GM23338 (cell line): ENCODE results near the gene SPG7. TPM values are rescaled to one million over a fixed set of nuclear protein-coding genes. Genes with fewer than 3 reads are reported as not detected.

Experiments
- ATAC-seq: fragments of 200-7000 bp; cut with Tn5 transposase; 3 replicates; pipeline ENCODE4 v1.9.1; 2020
- DNase-seq: peaks from one replicate; pipeline ENCODE4 v3.0.0-alpha.2; 2015; ENCODE audit warnings: low spot score
- H2AFZ ChIP-seq: fragments of 200-600 bp; sonication (generic); 2 replicates; pipeline ENCODE4 v1.8.0; 2016; ENCODE audit warnings: antibody characterized with exemption, mild to moderate bottlenecking, moderate library complexity
- H3F3A ChIP-seq: fragments of 200-600 bp; sonication (generic); replicated peaks from 2 replicates; pipeline ENCODE4 v1.8.0; 2017; ENCODE audit warnings: antibody characterized with exemption, mixed run types, low read depth
- H3K27ac ChIP-seq: fragments of 200-600 bp; sonication (generic); 2 replicates; pipeline ENCODE4 v1.6.1; 2016; ENCODE audit warnings: low read depth
- H3K27me3 ChIP-seq: fragments of 200-600 bp; sonication (generic); 2 replicates; pipeline ENCODE4 v1.8.0; 2016; ENCODE audit warnings: mild to moderate bottlenecking, mixed run types, moderate library complexity; ENCODE audit not compliant: insufficient read depth
- H3K36me3 ChIP-seq: fragments of 200-600 bp; sonication (generic); 2 replicates; pipeline ENCODE4 v1.8.0; 2016; ENCODE audit warnings: mild to moderate bottlenecking; ENCODE audit not compliant: insufficient read depth
- H3K4me1 ChIP-seq: fragments of 200-600 bp; sonication (generic); 2 replicates; pipeline ENCODE4 v1.8.0; 2016; ENCODE audit warnings: mild to moderate bottlenecking, moderate library complexity; ENCODE audit not compliant: insufficient read depth
- H3K4me2 ChIP-seq: fragments of 200-600 bp; sonication (generic); 2 replicates; pipeline ENCODE4 v1.7.1; 2017; ENCODE audit warnings: mixed run types
- H3K4me3 ChIP-seq: fragments of 200-600 bp; sonication (generic); 2 replicates; pipeline ENCODE4 v1.6.1; 2016; ENCODE audit warnings: mixed run types
- H3K79me2 ChIP-seq: fragments of 200-600 bp; sonication (generic); replicated peaks from 2 replicates; pipeline ENCODE4 v1.8.0; 2017; ENCODE audit warnings: mild to moderate bottlenecking; ENCODE audit not compliant: insufficient read depth
- H3K9me2 ChIP-seq: fragments of 200-600 bp; sonication (generic); 2 replicates; pipeline ENCODE4 v1.8.0; 2017; ENCODE audit not compliant: insufficient read depth
- H4K20me1 ChIP-seq: fragments of 200-600 bp; sonication (generic); replicated peaks from 2 replicates; pipeline ENCODE4 v1.8.0; 2017; ENCODE audit warnings: mild to moderate bottlenecking; ENCODE audit not compliant: insufficient read depth
- H3K27ac Mint-ChIP-seq: 2 replicates; pipeline ENCODE4 v1.8.0; 2020; ENCODE audit warnings: inconsistent platforms, mild to moderate bottlenecking, moderate library complexity, mixed read lengths
- H3K27me3 Mint-ChIP-seq: 3 replicates; pipeline ENCODE4 v1.8.0; 2022; ENCODE audit warnings: low read depth, mild to moderate bottlenecking, moderate library complexity, mixed read lengths, inconsistent platforms; ENCODE audit not compliant: insufficient read depth, poor library complexity
- H3K36me3 Mint-ChIP-seq: 3 replicates; pipeline ENCODE4 v1.8.0; 2021; ENCODE audit warnings: low read depth, mild to moderate bottlenecking, inconsistent platforms, moderate library complexity, mixed read lengths
- H3K4me1 Mint-ChIP-seq: 3 replicates; pipeline ENCODE4 v1.8.0; 2020; ENCODE audit warnings: mild to moderate bottlenecking, inconsistent platforms, mixed read lengths
- H3K4me3 Mint-ChIP-seq: 3 replicates; pipeline ENCODE4 v1.8.0; 2021; ENCODE audit warnings: moderate library complexity, mild to moderate bottlenecking, inconsistent platforms, mixed read lengths
- H3K9me3 Mint-ChIP-seq: 3 replicates; pipeline ENCODE4 v1.8.0; 2020; ENCODE audit warnings: moderate library complexity, mild to moderate bottlenecking, inconsistent platforms, mixed read lengths
- CREB1 ChIP-seq: fragments of 250-450 bp; sonication (Bioruptor Pico); IDR thresholded peaks from 2 replicates; pipeline ENCODE4 v1.5.0; 2020; ENCODE audit warnings: low read depth, mild to moderate bottlenecking, moderate library complexity
- CTCF ChIP-seq, 2 experiments: fragments of 200-600 bp in 1 of 2; sonication (generic) in 1 of 2; conservative IDR thresholded peaks; 2 replicates each; pipeline versions ENCODE4 v1.5.1 to v1.6.1; 2016 to 2017; ENCODE audit warnings: antibody characterized with exemption in 2 of 2, low read depth in 2 of 2, mild to moderate bottlenecking in 2 of 2, moderate library complexity in 1 of 2
- ETS1 ChIP-seq: IDR thresholded peaks from 2 replicates; pipeline ENCODE4 v1.6.1; 2016; ENCODE audit warnings: antibody characterized with exemption
- EZH2 ChIP-seq: fragments of 200-600 bp; sonication (generic); IDR thresholded peaks from one replicate; pipeline ENCODE4 v1.8.0; 2017; ENCODE audit warnings: antibody characterized with exemption, mild to moderate bottlenecking, low read depth; ENCODE audit not compliant: unreplicated experiment
- EZH2phosphoT487 ChIP-seq: fragments of 200-600 bp; sonication (generic); IDR thresholded peaks from one replicate; pipeline ENCODE4 v1.8.1; 2018; ENCODE audit warnings: antibody characterized with exemption; ENCODE audit not compliant: unreplicated experiment
- JUNB ChIP-seq: IDR thresholded peaks from one replicate; pipeline ENCODE4 v1.6.1; 2016; ENCODE audit warnings: antibody characterized with exemption; ENCODE audit not compliant: unreplicated experiment
- NANOG ChIP-seq: IDR thresholded peaks from 2 replicates; pipeline ENCODE4 v1.6.1; 2016; ENCODE audit warnings: antibody characterized with exemption, borderline replicate concordance
- POLR2AphosphoS5 ChIP-seq: IDR thresholded peaks from 2 replicates; pipeline ENCODE4 v1.6.1; 2016; ENCODE audit warnings: antibody characterized with exemption, low read depth
- STAT1 ChIP-seq: IDR thresholded peaks from one replicate; pipeline ENCODE4 v1.6.1; 2016; ENCODE audit warnings: antibody characterized with exemption; ENCODE audit not compliant: unreplicated experiment
- ZNF331 ChIP-seq: fragments of 250-450 bp; sonication (Bioruptor Pico); IDR thresholded peaks from 2 replicates; pipeline ENCODE4 v1.5.0; 2020; ENCODE audit warnings: low read depth, mild to moderate bottlenecking, moderate library complexity
- polyA plus RNA-seq: library from polyadenylated mRNA; unstranded; fragments of >200 nt; fragmentation: Nextera tagmentation; extraction: Ambion mirVana; gene quantifications from 2 replicates; pipeline ENCODE4 v1.2.1, GENCODE V29; 2016
- total RNA-seq: library from RNA; depleted of rRNA; stranded (reverse); fragments of >200 nt; shearing (Covaris generic); gene quantifications from 2 replicates; pipeline ENCODE4 v1.2.3, GENCODE V29; 2014
- TF ChIP-seq, protein P1 (sequence below): fragments of 250-450 bp; sonication (Bioruptor Pico); IDR thresholded peaks from 2 replicates; pipeline ENCODE4 v1.5.0; 2020; ENCODE audit warnings: mild to moderate bottlenecking, moderate library complexity

SPG7 gene
- total and polyA plus RNA-seq, 2 experiments from 2014 or later: 77.1 to 267 TPM

DNA sequence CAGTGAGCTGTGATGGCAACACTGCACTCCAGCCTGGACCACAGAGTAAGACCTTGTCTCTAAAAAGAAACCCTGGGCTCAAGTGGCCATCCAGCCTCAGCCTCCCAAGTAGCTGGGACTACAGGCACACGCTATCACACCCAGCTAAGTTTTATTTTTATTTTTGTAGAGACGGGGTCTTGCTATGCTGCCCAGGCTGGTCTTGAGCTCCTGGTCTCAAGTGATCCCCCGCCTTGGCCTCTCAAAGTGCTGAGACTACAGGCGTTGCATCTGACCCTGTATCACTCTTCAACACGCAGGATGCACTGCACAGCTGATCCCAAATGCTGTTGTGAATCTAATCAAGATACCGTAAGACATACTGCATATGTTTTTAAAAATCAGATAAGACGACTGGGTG, 40.8 kb upstream of the SPG7 start:
- Mint-ChIP-seq H3K27ac (no peak overlapping the region), H3K4me3 (no peak overlapping the region), H3K27me3 (peaks cover 18% of the 10 kb centered on the region), H3K36me3 (peaks cover 47% of the 10 kb centered on the region), H3K4me1 (peaks cover 34% of the 10 kb centered on the region), H3K9me3 (peaks cover 14% of the 10 kb centered on the region; the same call in 2 of the 3 replicates)
- Histone ChIP-seq H3K27me3 (no peaks in the 10 kb centered on the region), H3K4me2 (no peak overlapping the region), H3K4me1 (peaks cover 35% of the 10 kb centered on the region), H3K27ac (peak overlapping the region; percentile 66), H4K20me1 (peaks cover 84% of the 10 kb centered on the region), H3F3A (0 out of 2 replicates have a peak, but pooled peaks cover 3% of the 10 kb centered on the region), H3K36me3 (0 out of 2 replicates have a peak, but pooled peaks cover 4% of the 10 kb centered on the region), H3K79me2 (peaks cover 100% of the 10 kb centered on the region), H2AFZ (no peak overlapping the region), H3K4me3 (no peak overlapping the region), H3K9me2 (no peaks in the 10 kb centered on the region)
- ATAC-seq (no peak), DNase-seq (no peak)
- TF ChIP-seq ETS1: no peak
- no peak for TF ChIP-seq POLR2AphosphoS5
- TF ChIP-seq CTCF (conservative IDR thresholded peaks at IDR 0.05; ENCODE audit: low read depth in 2 of 2): no peak
- no peak for TF ChIP-seq ZNF331
- no peak for TF ChIP-seq EZH2
- no peak for TF ChIP-seq CREB1 (CRISPR knock-in tag)

- 0 out of 2 replicates have a peak, but pooled peaks cover 4% of the 10 kb centered on the region for H3K36me3 ChIP-seq
- H2AFZ ChIP-seq: no peak overlapping the region
- peaks cover 100% of the 10 kb centered on the region for H3K79me2 ChIP-seq
- H3K4me2 ChIP-seq: no peak overlapping the region
- H3K27me3 ChIP-seq: no peaks in the 10 kb centered on the region
- H3K27ac Mint-ChIP-seq: no peak overlapping the region
- no peak overlapping the region for H3K4me3 Mint-ChIP-seq
- H3K36me3 Mint-ChIP-seq: peaks cover 8% of the 10 kb centered on the region
- peaks cover 8% of the 10 kb centered on the region for H3K27me3 Mint-ChIP-seq
- H3K9me3 Mint-ChIP-seq: no peaks in the 10 kb centered on the region; the same call in 2 of the 3 replicates
- DNase-seq: no peak
- H3K4me3 ChIP-seq: no peak overlapping the region
- TF ChIP-seq EZH2: no peak
- TF ChIP-seq POLR2AphosphoS5: no peak
- no peak for TF ChIP-seq ETS1
- TF ChIP-seq, protein P1, sequence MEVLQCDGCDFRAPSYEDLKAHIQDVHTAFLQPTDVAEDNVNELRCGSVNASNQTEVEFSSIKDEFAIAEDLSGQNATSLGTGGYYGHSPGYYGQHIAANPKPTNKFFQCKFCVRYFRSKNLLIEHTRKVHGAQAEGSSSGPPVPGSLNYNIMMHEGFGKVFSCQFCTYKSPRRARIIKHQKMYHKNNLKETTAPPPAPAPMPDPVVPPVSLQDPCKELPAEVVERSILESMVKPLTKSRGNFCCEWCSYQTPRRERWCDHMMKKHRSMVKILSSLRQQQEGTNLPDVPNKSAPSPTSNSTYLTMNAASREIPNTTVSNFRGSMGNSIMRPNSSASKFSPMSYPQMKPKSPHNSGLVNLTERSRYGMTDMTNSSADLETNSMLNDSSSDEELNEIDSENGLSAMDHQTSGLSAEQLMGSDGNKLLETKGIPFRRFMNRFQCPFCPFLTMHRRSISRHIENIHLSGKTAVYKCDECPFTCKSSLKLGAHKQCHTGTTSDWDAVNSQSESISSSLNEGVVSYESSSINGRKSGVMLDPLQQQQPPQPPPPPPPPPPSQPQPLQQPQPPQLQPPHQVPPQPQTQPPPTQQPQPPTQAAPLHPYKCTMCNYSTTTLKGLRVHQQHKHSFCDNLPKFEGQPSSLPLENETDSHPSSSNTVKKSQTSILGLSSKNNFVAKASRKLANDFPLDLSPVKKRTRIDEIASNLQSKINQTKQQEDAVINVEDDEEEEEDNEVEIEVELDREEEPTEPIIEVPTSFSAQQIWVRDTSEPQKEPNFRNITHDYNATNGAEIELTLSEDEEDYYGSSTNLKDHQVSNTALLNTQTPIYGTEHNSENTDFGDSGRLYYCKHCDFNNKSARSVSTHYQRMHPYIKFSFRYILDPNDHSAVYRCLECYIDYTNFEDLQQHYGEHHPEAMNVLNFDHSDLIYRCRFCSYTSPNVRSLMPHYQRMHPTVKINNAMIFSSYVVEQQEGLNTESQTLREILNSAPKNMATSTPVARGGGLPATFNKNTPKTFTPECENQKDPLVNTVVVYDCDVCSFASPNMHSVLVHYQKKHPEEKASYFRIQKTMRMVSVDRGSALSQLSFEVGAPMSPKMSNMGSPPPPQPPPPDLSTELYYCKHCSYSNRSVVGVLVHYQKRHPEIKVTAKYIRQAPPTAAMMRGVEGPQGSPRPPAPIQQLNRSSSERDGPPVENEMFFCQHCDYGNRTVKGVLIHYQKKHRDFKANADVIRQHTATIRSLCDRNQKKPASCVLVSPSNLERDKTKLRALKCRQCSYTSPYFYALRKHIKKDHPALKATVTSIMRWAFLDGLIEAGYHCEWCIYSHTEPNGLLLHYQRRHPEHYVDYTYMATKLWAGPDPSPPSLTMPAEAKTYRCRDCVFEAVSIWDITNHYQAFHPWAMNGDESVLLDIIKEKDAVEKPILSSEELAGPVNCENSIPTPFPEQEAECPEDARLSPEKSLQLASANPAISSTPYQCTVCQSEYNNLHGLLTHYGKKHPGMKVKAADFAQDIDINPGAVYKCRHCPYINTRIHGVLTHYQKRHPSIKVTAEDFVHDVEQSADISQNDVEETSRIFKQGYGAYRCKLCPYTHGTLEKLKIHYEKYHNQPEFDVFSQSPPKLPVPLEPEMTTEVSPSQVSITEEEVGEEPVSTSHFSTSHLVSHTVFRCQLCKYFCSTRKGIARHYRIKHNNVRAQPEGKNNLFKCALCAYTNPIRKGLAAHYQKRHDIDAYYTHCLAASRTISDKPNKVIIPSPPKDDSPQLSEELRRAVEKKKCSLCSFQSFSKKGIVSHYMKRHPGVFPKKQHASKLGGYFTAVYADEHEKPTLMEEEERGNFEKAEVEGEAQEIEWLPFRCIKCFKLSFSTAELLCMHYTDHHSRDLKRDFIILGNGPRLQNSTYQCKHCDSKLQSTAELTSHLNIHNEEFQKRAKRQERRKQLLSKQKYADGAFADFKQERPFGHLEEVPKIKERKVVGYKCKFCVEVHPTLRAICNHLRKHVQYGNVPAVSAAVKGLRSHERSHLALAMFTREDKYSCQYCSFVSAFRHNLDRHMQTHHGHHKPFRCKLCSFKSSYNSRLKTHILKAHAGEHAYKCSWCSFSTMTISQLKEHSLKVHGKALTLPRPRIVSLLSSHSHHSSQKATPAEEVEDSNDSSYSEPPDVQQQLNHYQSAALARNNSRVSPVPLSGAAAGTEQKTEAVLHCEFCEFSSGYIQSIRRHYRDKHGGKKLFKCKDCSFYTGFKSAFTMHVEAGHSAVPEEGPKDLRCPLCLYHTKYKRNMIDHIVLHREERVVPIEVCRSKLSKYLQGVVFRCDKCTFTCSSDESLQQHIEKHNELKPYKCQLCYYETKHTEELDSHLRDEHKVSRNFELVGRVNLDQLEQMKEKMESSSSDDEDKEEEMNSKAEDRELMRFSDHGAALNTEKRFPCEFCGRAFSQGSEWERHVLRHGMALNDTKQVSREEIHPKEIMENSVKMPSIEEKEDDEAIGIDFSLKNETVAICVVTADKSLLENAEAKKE: no peak
- no peak for TF ChIP-seq STAT1
- no peak for TF ChIP-seq EZH2phosphoT487
- TF ChIP-seq JUNB: no peak
- no peak for TF ChIP-seq NANOG
- H3K4me1 ChIP-seq: peaks cover 48% of the 10 kb centered on the region
- peak overlapping the region; percentile 76 for H3K27ac ChIP-seq
- no peaks in the 10 kb centered on the region for H3K9me2 ChIP-seq
- peaks cover 48% of the 10 kb centered on the region for H3K4me1 Mint-ChIP-seq
- H3F3A ChIP-seq: peaks cover 6% of the 10 kb centered on the region; the same call in 1 of the 2 replicates
- peaks cover 97% of the 10 kb centered on the region for H4K20me1 ChIP-seq
- ATAC-seq: no peak
Observed at GRCh38 chr16:89472711-89473075, 35.5 kb upstream of the SPG7 start.
